A549 treated with Mapracorat at 1 μM for 4 hours (cell line): ENCODE measurements around the gene SNUPN. TPM values are rescaled to one million over a fixed set of nuclear protein-coding genes. Genes with fewer than 3 reads are reported as not detected.

ENCODE experiments used
- total RNA-seq: library from RNA; stranded (reverse); fragments of 200-300 nt; extraction: Qiagen RNA extraction; gene quantifications from 5 replicates; pipeline ENCODE4 v1.2.3, GENCODE V29; 2022

The SNUPN gene
- 29.8 to 32.4 TPM (median 31.3 TPM) in 5 replicates for total RNA-seq

DNA sequence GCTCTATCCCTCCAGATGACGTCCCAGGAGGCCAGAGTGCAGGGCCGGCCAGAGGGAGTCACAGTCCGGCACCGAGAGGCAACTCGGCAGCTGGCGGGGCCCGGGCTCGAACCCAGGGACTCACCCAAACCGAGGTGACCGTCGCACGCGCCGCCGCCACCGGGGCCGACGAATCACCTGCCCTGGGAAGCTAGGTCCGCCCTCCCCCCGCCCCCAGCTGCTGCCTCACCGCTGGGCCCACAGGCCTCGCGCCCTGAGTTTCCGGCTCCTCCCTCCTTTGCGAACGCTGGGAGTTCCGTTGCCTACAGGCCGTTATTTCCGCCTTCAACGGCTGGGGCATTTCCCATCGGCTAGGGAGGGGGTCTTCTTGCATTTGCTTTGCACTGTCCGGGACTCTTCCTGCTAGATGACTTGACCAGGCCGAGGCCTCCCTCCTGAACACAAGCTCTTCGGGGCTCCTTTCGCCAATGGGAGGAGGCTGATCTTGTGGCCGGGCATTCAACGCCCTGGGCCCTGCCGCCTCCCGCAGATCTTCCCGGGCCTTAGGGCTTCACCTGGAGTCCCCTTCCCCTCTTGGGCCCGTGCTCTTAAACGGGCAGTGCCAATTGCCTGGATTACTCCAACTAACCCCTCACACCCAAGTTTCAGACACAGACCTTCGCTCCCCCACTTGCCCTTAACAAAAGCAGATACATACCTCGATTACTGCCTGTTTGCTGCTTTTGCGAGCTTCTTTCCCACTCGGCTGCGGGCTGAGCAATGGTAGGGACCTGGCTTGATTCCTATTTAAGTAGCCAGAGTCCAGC, at the start of gene SNUPN:
Gene SNUPN, minus strand, starts transcription at position 184 of the 806 bp plus-strand sequence. CDS start 4,674 bp downstream, outside the sequence.

GRCh38 chr15:75647370-75648155, 22.0 kb upstream of the SNUPN start, which contains the start of gene SNX33:
Gene SNX33 (plus strand): TSS chr15:75647912. CDS start chr15:75649103, 1,191 bp downstream.

GRCh38 chr15:75639709-75640482, 14.4 kb upstream of the SNUPN start, which contains the start of gene IMP3:
Gene IMP3 (minus strand): TSS chr15:75640224. CDS start chr15:75640168, 56 bp downstream.

DNA sequence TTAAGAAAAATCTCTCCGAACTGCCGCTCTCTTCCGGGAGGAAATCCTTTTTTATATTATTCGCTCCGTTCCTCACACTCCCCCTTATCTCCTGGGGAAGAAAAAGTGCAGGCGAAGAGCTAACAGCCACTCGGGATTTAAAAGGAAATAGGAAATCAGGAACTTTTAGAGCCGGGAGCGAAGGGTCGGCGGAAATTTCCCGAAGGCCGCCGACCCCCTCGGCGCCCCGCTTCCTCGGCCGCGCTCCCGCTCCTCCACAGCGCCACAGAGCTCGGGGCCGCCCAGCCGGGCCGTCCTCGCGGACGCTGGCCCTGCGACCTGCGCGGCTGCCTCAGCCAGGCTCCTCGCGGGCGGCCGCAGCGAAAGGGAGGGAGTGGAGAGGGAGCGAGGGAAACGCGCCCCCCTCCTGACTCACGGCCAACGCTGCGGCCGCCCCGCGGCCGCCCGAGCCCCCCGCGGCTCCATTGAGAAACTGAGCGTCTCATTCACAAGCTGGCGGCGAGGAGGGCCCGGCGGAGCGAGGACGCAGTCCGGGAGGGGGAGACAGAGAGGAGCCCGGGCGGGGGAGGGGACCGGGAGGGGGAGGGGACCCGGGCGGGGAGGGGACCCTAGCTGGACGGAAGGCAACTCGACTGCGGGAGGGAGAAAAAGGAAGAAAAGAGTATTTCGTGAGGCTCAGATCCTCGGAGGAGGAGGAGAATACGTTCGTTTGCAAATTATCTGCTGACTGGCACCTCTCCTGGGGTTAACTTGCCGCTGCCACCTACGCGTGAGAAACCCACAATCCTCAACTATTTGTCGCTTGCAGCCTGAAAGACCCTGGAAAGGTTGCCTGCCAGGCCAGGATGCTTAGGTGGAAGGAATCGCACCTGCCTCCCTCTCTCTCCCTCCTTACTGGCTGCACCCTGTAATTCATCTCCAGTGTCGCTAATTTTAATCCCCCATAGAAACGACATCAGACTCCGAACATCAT, 46.3 kb downstream of the SNUPN start, which contains the start of gene PTPN9:
Gene PTPN9, minus strand, starts transcription at position 368 of the 973 bp plus-strand sequence. CDS start 539 bp downstream, outside the sequence.

Other genes starting within 250 kb of the SNUPN start
- 24.8 to 32.2 TPM (median 28.8 TPM) in 5 replicates for gene SIN3A, start 174.0 kb downstream of the SNUPN start, total RNA-seq
- gene PTPN9, start 46.4 kb downstream of the SNUPN start, total RNA-seq: 37.1 to 48.0 TPM (median 46.5 TPM) in 5 replicates
- gene IMP3, start 14.5 kb upstream of the SNUPN start, total RNA-seq: 87.7 to 129 TPM (median 117 TPM) in 5 replicates
- 11.4 to 15.8 TPM (median 14.5 TPM) in 5 replicates for gene SNX33, start 22.2 kb upstream of the SNUPN start, total RNA-seq
- gene CSPG4, start 87.1 kb upstream of the SNUPN start, total RNA-seq: 0.06 to 0.13 TPM (median 0.10 TPM) in 5 replicates
- gene UBE2Q2, start 217.7 kb upstream of the SNUPN start, total RNA-seq: 35.4 to 44.2 TPM (median 40.0 TPM) in 5 replicates